NCI-H2196 (cell line): Measurements from ENCODE around the gene YTHDC2.

ENCODE experiments used
- DNase-seq: peaks from one replicate; lab custom pipeline; 2025; ENCODE audit not compliant: unreplicated experiment; lab: John Stamatoyannopoulos, UW

YTHDC2 gene

GRCh38 chr5:113519412-113519811, 5.9 kb downstream of the YTHDC2 start:
- no peak for DNase-seq

GRCh38 chr5:113520429-113520828, 6.9 kb downstream of the YTHDC2 start:
- DNase-seq, result no peak

- DNase-seq, result no peak
Observed at GRCh38 chr5:113520899-113521298, 7.4 kb downstream of the YTHDC2 start.

GRCh38 chr5:113523168-113523567, 9.7 kb downstream of the YTHDC2 start:
- DNase-seq, result no peak

- no peak for DNase-seq
Observed at GRCh38 chr5:113524927-113525326, 11.4 kb downstream of the YTHDC2 start.

GRCh38 chr5:113526421-113526820, 12.9 kb downstream of the YTHDC2 start:
- DNase-seq, result no peak

GRCh38 chr5:113527746-113528145, 14.3 kb downstream of the YTHDC2 start:
- DNase-seq, result no peak

- no peak for DNase-seq
Observed at GRCh38 chr5:113531481-113532159, 18.1 kb downstream of the YTHDC2 start.

GRCh38 chr5:113538313-113538712, 24.8 kb downstream of the YTHDC2 start:
- no peak for DNase-seq

- DNase-seq, result no peak
Observed at GRCh38 chr5:113546703-113547183, 33.2 kb downstream of the YTHDC2 start.

GRCh38 chr5:113548396-113548795, 34.9 kb downstream of the YTHDC2 start:
- DNase-seq, result no peak

GRCh38 chr5:113552137-113552536, 38.6 kb downstream of the YTHDC2 start:
- DNase-seq, result no peak

GRCh38 chr5:113552620-113553019, 39.1 kb downstream of the YTHDC2 start:
- no peak for DNase-seq

GRCh38 chr5:113562828-113563400, 49.4 kb downstream of the YTHDC2 start:
- no peak for DNase-seq

GRCh38 chr5:113569396-113569795, 55.9 kb downstream of the YTHDC2 start:
- no peak for DNase-seq

GRCh38 chr5:113572716-113573115, 59.2 kb downstream of the YTHDC2 start:
- no peak for DNase-seq

GRCh38 chr5:113574417-113574816, 60.9 kb downstream of the YTHDC2 start:
- DNase-seq, result no peak

GRCh38 chr5:113575074-113575473, 61.6 kb downstream of the YTHDC2 start:
- DNase-seq, result no peak

- no peak for DNase-seq
Observed at GRCh38 chr5:113578091-113578490, 64.6 kb downstream of the YTHDC2 start.

GRCh38 chr5:113581388-113581787, 67.9 kb downstream of the YTHDC2 start:
- no peak for DNase-seq

- DNase-seq, result no peak
Observed at GRCh38 chr5:113598150-113598549, 84.7 kb downstream of the YTHDC2 start.

- DNase-seq, result no peak
Observed at GRCh38 chr5:113598926-113599325, 85.4 kb downstream of the YTHDC2 start.
